ENCODE results near the gene RBFOX2. TPM values are rescaled to one million over a fixed set of nuclear protein-coding genes. Genes with fewer than 3 reads are reported as not detected.

The RBFOX2 gene
- total and polyA plus RNA-seq, 2 donors (not counting 3 experiments of a cell fraction or from before 2014, with no cell fraction given), result 125 to 142 TPM

- H2AFZ ChIP-seq (ENCODE audit: low read depth, low read length), result no peak overlapping the region
- H3K4me1 ChIP-seq (ENCODE audit: control insufficient read depth, extremely low read depth, insufficient read depth, low read length), result peaks cover 13% of the 10 kb centered on the region
- H3K4me2 ChIP-seq (ENCODE audit: insufficient read depth, low read length), result no peak overlapping the region
- no peak overlapping the region for H3K27ac ChIP-seq (ENCODE audit: insufficient read depth, low read depth, low read length)
- DNase-seq (ENCODE audit: low read depth, low spot score), result no peak
- intact Hi-C loops (cut with micrococcal nuclease), result no loop called here
- H3K9me3 ChIP-seq (replicated peaks; ENCODE audit: control insufficient read depth, insufficient read depth, low read length), result no peaks in the 10 kb centered on the region
- no peaks in the 10 kb centered on the region for H3K36me3 ChIP-seq (ENCODE audit: control insufficient read depth in 2 of 2, extremely low read depth in 1 of 2, insufficient read depth in 2 of 2, low read length in 2 of 2)
- no TSS peak for BruUV-seq (replicated peaks)
- TF ChIP-seq, protein P1, sequence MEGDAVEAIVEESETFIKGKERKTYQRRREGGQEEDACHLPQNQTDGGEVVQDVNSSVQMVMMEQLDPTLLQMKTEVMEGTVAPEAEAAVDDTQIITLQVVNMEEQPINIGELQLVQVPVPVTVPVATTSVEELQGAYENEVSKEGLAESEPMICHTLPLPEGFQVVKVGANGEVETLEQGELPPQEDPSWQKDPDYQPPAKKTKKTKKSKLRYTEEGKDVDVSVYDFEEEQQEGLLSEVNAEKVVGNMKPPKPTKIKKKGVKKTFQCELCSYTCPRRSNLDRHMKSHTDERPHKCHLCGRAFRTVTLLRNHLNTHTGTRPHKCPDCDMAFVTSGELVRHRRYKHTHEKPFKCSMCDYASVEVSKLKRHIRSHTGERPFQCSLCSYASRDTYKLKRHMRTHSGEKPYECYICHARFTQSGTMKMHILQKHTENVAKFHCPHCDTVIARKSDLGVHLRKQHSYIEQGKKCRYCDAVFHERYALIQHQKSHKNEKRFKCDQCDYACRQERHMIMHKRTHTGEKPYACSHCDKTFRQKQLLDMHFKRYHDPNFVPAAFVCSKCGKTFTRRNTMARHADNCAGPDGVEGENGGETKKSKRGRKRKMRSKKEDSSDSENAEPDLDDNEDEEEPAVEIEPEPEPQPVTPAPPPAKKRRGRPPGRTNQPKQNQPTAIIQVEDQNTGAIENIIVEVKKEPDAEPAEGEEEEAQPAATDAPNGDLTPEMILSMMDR (IDR thresholded peaks at IDR 0.05; ENCODE audit: extremely low read depth in 1 of 2, insufficient read depth in 1 of 2, low read depth in 1 of 2, low read length in 2 of 2), result no peak
- TF ChIP-seq FOS (IDR thresholded peaks at IDR 0.05; ENCODE audit: borderline replicate concordance, insufficient read depth, low read length), result no peak
- no peak for TF ChIP-seq POLR2AphosphoS5 (IDR thresholded peaks at IDR 0.05; ENCODE audit: insufficient read depth, low read depth, low read length)
- TF ChIP-seq JUN (IDR thresholded peaks at IDR 0.05; ENCODE audit: borderline replicate concordance, insufficient read depth, insufficient read length, low read depth), result no peak
- no peak for TF ChIP-seq MYC (IDR thresholded peaks at IDR 0.05; ENCODE audit: low read depth, low read length)
- TF ChIP-seq MAX (IDR thresholded peaks at IDR 0.05; ENCODE audit: insufficient read depth, insufficient read length), result no peak
- TF ChIP-seq POLR2A (IDR thresholded peaks at IDR 0.05; ENCODE audit: low read depth, low read length), result no peak
- no peak for TF ChIP-seq EZH2 (IDR thresholded peaks at IDR 0.05; ENCODE audit: borderline replicate concordance, low read depth, low read length, severe bottlenecking)
- TF ChIP-seq GATA2 (IDR thresholded peaks at IDR 0.05; ENCODE audit: insufficient read depth, insufficient read length, low read depth, low read length), result no peak
- no peaks in the 10 kb centered on the region for H3K9me1 ChIP-seq (replicated peaks; ENCODE audit: control insufficient read depth, extremely low read depth, insufficient read depth, low read length)
- H4K20me1 ChIP-seq (replicated peaks; ENCODE audit: control insufficient read depth, extremely low read depth, insufficient read depth, low read length), result peaks cover 3% of the 10 kb centered on the region
- no peak overlapping the region for H3K4me3 ChIP-seq (replicated peaks in 1 of 3; ENCODE audit: insufficient read depth in 1 of 3, low read depth in 1 of 3, low read length in 3 of 3)
- no peaks in the 10 kb centered on the region for H3K27me3 ChIP-seq (ENCODE audit: control insufficient read depth in 2 of 2, insufficient read depth in 2 of 2, low read length in 2 of 2)
- no peak overlapping the region for H3K9ac ChIP-seq (replicated peaks; ENCODE audit: extremely low read depth, insufficient read depth, low read length)
- dilution Hi-C loops (cut with MboI; ENCODE audit: extremely low pct_ligation_motif_present, low sequenced_read_pairs), result no loop called here
- ChIA-PET POLR2A (no interaction called here), CTCF (interaction anchor here (1.4 kb wide), 2 partner anchors 22 to 78 kb away, joined by 3 to 4 read pairs; no protein-coding TSS in a partner anchor)
- no peak for FAIRE-seq
- peaks cover 72% of the 10 kb centered on the region for H3K79me2 ChIP-seq (ENCODE audit: control insufficient read depth, insufficient read depth, low read length)
These were observed 20.5 kb downstream of the RBFOX2 start for GRCh38 chr22:36008131-36008530.
